Measurements from ENCODE around the gene PDZRN4. TPM values are rescaled to one million over a fixed set of nuclear protein-coding genes. Genes with fewer than 3 reads are reported as not detected.
"Not testable (repeated sequence)": the region's sequence is repeated elsewhere in the genome, so short reads cannot be mapped to it uniquely, and the experiment has no call there.

The PDZRN4 gene
- total RNA-seq, 1 donor, result not detected

DNA sequence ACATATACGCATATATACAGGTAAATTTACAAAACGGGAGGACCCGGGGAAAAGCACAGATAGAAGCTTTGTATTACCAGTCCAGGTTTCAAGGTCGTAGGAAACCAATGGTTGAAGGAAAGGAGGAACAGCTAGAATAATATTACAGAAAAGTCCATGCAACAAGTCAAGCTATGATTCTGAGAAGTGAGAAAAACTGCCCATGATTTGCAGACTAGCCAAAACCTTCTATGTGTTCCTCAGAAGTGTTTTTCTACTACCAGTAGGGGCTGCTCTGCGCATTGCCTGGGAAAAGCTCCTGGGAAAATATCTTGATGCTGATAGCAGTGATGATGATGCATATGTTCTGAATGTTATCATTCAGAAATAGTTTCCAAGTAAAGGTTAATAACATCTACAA, 2.2 kb downstream of the PDZRN4 start:
- Histone ChIP-seq H4K20me1 (ENCODE audit: insufficient read depth, low read length) (no peaks in the 10 kb centered on the region), H3K9me3 (ENCODE audit: low read depth, low read length) (no peaks in the 10 kb centered on the region), H3K36me3 (ENCODE audit: insufficient read depth, low read length) (no peaks in the 10 kb centered on the region), H3K4me3 (ENCODE audit: insufficient read depth, low read length) (no peak overlapping the region), H3K27ac (ENCODE audit: low read depth, low read length) (no peak overlapping the region), H3K27me3 (ENCODE audit: insufficient read depth, low read length) (peaks cover 29% of the 10 kb centered on the region), H2AFZ (ENCODE audit: low read length) (no peak overlapping the region), H3K4me2 (ENCODE audit: insufficient read depth, low read length) (no peak overlapping the region), H3K79me2 (ENCODE audit: insufficient read depth, low read length) (no peaks in the 10 kb centered on the region), H3K4me1 (ENCODE audit: insufficient read depth, low read length) (no peaks in the 10 kb centered on the region)
- TF ChIP-seq, protein P1, sequence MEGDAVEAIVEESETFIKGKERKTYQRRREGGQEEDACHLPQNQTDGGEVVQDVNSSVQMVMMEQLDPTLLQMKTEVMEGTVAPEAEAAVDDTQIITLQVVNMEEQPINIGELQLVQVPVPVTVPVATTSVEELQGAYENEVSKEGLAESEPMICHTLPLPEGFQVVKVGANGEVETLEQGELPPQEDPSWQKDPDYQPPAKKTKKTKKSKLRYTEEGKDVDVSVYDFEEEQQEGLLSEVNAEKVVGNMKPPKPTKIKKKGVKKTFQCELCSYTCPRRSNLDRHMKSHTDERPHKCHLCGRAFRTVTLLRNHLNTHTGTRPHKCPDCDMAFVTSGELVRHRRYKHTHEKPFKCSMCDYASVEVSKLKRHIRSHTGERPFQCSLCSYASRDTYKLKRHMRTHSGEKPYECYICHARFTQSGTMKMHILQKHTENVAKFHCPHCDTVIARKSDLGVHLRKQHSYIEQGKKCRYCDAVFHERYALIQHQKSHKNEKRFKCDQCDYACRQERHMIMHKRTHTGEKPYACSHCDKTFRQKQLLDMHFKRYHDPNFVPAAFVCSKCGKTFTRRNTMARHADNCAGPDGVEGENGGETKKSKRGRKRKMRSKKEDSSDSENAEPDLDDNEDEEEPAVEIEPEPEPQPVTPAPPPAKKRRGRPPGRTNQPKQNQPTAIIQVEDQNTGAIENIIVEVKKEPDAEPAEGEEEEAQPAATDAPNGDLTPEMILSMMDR (IDR thresholded peaks at IDR 0.05; ENCODE audit: extremely low read depth, low read depth, low read length), result peak; percentile 25
- peak; percentile 47 for DNase-seq (ENCODE audit: insufficient read length, low spot score, missing footprints)

DNA sequence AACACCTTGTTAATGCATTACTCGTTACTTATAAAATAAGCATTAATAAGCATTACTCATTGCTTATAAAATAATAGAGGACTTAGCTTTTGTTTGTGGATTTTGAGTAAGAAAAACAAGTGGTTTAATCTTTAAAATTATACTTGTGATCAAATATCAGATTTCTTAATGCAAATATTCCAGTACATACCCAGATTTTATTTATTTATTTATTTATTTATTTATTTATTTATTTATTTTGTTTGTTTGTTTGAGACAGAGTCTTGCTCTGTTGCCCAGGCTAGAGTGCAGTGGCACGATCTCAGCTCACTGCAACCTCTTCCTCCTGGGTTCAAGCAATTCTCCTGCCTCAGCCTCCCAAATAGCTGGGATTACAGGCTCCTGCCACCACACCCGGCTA, 3.4 kb downstream of the PDZRN4 start:
- H3K4me1 ChIP-seq (ENCODE audit: insufficient read depth, low read length); H3K4me2 ChIP-seq (ENCODE audit: insufficient read depth, low read length); H3K4me3 ChIP-seq (ENCODE audit: insufficient read depth, low read length); H4K20me1 ChIP-seq (ENCODE audit: insufficient read depth, low read length); H3K79me2 ChIP-seq (ENCODE audit: insufficient read depth, low read length); DNase-seq (ENCODE audit: insufficient read length, low spot score, missing footprints); H3K36me3 ChIP-seq (ENCODE audit: insufficient read depth, low read length); H2AFZ ChIP-seq (ENCODE audit: low read length); H3K9me3 ChIP-seq (ENCODE audit: low read depth, low read length); H3K27ac ChIP-seq (ENCODE audit: low read depth, low read length): not testable (repeated sequence)
- peaks cover 29% of the 10 kb centered on the region for H3K27me3 ChIP-seq (ENCODE audit: insufficient read depth, low read length)

DNA sequence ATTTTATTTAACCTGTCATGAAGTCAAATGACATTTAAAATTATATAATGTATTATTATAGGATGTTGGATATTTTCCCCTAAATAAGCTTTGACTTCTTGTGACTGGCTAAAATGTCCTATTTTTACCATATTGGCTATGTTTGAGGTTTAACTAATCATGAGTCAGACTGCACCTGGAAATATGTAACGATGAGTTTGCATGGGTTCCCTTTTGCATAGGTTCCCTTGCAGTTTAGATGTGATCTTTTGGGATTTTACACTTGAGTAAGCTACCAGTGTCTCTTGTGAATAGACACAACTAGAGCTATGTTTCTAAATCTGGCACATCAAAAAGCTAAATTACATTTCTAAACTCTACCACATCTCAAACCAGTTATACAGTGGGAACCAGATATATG, 5.2 kb downstream of the PDZRN4 start:
- no peaks in the 10 kb centered on the region for H3K79me2 ChIP-seq (ENCODE audit: insufficient read depth, low read length)

GRCh38 chr12:41202051-41202450, 13.9 kb downstream of the PDZRN4 start:
- H3K27me3 ChIP-seq (ENCODE audit: insufficient read depth, low read length), result no peaks in the 10 kb centered on the region
- no peaks in the 10 kb centered on the region for H4K20me1 ChIP-seq (ENCODE audit: insufficient read depth, low read length)
- no peak for DNase-seq (ENCODE audit: insufficient read length, low spot score, missing footprints)
- H3K36me3 ChIP-seq (ENCODE audit: insufficient read depth, low read length), result no peaks in the 10 kb centered on the region
- TF ChIP-seq, protein P1 (IDR thresholded peaks at IDR 0.05; ENCODE audit: extremely low read depth, low read depth, low read length), result no peak
- H3K4me2 ChIP-seq (ENCODE audit: insufficient read depth, low read length), result no peak overlapping the region
- no peak overlapping the region for H2AFZ ChIP-seq (ENCODE audit: low read length)
- H3K9me3 ChIP-seq (ENCODE audit: low read depth, low read length), result no peaks in the 10 kb centered on the region
- H3K4me1 ChIP-seq (ENCODE audit: insufficient read depth, low read length), result no peaks in the 10 kb centered on the region
- H3K79me2 ChIP-seq (ENCODE audit: insufficient read depth, low read length), result no peaks in the 10 kb centered on the region
- H3K4me3 ChIP-seq (ENCODE audit: insufficient read depth, low read length), result no peak overlapping the region
- no peak overlapping the region for H3K27ac ChIP-seq (ENCODE audit: low read depth, low read length)

More for the DNA sequence above, 5.2 kb downstream of the PDZRN4 start:
- TF ChIP-seq, protein P1 (IDR thresholded peaks at IDR 0.05; ENCODE audit: extremely low read depth, low read depth, low read length), result no peak
- H2AFZ ChIP-seq (ENCODE audit: low read length), result no peak overlapping the region
- no peak overlapping the region for H3K4me3 ChIP-seq (ENCODE audit: insufficient read depth, low read length)
- H3K36me3 ChIP-seq (ENCODE audit: insufficient read depth, low read length), result no peaks in the 10 kb centered on the region
- H4K20me1 ChIP-seq (ENCODE audit: insufficient read depth, low read length), result no peaks in the 10 kb centered on the region
- no peak for DNase-seq (ENCODE audit: insufficient read length, low spot score, missing footprints)
- no peak overlapping the region for H3K27ac ChIP-seq (ENCODE audit: low read depth, low read length)
- no peak overlapping the region for H3K4me2 ChIP-seq (ENCODE audit: insufficient read depth, low read length)
- no peaks in the 10 kb centered on the region for H3K9me3 ChIP-seq (ENCODE audit: low read depth, low read length)
- no peaks in the 10 kb centered on the region for H3K4me1 ChIP-seq (ENCODE audit: insufficient read depth, low read length)
- H3K27me3 ChIP-seq (ENCODE audit: insufficient read depth, low read length), result peaks cover 16% of the 10 kb centered on the region
